ENCODE measurements around the gene ELMO1.

ELMO1 gene, protein sequence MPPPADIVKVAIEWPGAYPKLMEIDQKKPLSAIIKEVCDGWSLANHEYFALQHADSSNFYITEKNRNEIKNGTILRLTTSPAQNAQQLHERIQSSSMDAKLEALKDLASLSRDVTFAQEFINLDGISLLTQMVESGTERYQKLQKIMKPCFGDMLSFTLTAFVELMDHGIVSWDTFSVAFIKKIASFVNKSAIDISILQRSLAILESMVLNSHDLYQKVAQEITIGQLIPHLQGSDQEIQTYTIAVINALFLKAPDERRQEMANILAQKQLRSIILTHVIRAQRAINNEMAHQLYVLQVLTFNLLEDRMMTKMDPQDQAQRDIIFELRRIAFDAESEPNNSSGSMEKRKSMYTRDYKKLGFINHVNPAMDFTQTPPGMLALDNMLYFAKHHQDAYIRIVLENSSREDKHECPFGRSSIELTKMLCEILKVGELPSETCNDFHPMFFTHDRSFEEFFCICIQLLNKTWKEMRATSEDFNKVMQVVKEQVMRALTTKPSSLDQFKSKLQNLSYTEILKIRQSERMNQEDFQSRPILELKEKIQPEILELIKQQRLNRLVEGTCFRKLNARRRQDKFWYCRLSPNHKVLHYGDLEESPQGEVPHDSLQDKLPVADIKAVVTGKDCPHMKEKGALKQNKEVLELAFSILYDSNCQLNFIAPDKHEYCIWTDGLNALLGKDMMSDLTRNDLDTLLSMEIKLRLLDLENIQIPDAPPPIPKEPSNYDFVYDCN

DNA sequence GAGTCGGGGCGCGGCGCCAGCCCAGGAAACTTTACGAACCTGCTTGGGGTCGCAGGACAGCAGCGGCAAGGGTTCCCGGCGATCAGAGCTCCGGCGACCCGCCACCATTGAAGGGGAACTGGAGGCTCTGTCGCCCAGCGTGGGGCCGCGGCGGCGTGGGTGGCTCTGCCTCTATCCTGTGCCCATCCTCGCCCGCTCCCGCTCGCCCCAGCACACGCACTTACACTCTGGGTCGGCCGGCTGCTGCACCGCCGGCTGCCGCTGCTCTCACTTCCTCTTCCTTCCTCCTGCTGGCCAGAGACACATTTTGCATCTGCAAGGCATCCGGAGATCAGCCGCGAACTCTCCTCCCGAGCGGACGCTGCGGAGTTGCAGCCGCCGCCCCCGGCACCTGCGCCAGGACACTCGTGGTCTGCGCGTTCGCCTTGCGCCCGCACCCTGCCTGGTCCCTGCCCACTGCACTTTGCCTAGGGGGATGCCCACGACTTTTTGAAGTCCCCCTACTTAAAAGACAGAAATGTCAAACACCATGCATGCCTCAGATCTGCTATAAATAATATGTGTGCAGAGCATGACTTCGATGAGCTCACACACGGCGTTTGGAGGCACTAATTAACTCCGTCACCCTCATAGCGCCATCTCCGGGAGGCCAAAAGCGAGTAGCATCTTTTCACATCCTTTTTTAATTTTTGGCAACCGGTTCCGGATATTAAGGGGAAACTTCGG is at the start of gene ELMO1:
Gene ELMO1, minus strand, starts transcription at position 229 of the 726 bp plus-strand sequence. CDS start 106,174 bp downstream, outside the sequence.
- DNase-seq = peak; percentile 78

DNA sequence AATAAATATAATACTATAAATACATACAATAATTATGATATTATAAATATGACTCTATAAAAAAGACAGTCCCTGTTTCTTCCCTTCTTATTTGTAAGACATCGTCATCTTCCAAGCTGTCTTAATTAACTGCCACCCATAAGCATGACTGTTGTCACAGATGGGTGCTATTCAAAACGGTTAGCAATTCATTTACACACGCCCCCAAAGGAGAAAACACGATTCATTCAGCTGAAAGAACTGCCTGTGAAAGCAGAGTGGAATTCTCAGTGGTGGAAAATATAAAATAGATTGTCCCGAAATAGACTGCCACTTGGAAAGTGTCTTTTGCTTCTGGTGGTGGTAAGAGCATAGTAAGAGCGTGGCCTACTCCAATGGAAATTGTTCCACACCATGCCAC is 48.9 kb upstream of the ELMO1 start:
- DNase-seq = no peak

DNA sequence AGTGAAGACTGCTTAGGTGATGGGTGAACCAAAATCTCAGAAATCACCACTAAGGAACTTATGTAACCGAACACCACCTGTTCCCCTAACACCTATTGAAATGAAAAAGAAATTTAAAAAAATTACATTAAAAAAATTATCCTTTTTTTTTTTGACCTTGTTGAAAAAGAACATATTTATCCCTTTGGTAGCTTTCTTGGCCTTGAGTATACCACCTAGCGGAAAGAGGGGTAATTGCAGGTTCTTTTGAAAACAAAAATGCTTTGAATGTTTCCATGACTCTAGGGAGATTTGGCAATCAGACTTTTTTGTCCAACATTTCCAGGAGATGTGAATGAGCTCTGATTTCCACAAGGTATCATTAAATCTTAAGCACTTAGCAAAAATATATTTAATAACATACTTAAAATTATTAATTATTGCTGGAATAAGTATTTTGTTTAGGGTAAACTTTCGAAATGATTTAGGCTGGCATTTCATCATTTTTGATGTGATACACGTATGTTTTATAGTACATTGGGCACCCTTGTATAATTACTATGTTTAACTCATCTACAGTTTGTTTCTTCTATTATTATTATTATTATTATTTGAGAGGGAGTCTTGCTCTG is 47.0 kb upstream of the ELMO1 start:
- DNase-seq = peak; percentile 66

DNA sequence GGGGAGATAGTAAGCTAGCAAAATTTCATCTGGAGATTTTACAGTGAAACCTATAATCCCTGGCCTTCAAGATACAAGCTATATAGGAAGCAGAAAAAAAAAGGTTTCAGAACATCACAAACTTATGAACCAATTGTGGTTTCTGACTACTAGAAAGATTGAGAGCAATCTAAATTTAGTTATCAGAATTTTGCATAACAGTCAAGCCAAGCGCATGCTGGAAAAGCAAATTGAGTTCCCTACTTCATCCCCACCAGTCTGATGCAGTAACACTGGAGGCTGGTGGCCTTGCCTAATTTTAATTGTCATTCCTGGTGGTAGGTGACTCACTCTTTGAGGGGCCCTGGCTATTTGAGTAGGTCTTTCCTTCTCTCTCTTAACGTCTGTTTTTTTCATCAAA is 46.3 kb upstream of the ELMO1 start:
- DNase-seq = no peak

DNA sequence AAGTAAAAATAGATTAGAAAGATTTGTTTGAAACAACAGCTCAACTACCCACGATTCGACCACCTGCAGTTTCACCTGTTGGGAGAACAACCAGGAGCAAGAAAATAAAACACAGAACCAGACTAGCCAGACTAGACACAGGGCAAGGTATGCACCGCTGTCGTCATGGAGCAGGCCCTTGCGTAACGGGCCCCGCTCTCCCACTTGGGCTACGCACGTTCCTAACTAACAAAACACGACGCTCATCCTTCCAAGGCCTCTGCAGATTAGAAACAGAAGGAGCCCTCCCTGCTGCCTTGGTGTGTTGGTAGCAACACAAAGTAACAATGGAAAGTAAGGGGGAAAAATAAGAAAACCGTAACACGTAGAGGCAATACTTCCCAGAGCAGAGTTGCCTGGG is 45.1 kb upstream of the ELMO1 start:
- no peak for DNase-seq

DNA sequence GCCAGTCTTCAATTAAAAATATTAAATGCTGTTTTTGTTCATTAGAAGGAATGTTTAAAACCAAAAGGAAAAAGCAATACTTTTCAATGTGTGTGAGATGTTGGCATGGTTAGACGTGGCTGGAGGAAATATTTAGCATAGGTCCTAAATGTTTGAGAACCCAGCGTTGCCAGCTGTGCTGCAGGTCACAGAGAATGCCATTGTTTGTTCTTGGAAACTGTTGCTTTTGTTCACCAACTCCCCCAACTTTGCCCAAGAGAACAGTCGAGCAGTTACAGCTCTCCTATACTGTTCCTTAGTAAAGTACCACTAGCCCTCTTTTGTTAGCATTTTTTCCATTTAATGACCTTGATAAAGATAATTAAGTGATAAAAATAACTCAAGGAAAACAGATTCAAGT is 44.5 kb upstream of the ELMO1 start:
- DNase-seq = no peak

DNA sequence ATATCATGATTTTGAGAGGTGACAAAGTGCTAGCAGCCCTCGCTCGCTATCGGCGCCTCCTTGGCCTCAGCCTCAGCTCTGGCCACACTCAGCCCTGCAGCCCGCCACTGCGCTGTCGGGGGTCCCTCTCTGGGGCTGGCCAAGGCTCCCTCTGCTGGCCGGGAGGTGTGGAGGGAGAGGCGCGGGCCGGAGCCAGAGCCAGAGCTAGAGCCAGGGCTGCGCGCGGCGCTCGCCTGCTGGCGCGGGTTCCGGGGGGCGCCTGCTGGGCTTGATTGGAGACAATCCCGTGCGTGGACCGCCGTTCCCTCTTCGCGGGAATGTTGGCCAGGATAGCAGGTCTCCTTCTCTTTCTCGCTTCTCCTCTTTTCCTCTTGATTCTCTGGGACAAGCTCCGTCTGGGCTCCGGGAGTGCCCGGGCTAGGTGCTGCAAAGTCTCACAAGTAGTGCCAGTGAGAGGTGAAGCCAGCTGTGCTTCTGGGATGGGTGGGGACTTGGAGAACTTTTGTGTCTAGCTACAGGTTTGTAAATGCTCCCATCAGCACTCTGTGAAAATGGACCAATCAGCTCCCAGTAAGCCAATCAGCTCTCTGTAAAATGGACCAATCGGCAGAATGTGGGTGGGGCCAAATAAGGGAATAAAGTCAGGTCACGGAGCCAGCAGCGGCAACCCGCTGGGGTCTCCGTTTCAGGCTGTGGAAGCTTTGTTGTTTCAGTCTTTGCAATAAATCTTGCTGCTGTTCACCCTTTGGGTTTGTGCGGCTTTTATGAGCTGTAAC is 43.4 kb upstream of the ELMO1 start:
- DNase-seq = no peak

DNA sequence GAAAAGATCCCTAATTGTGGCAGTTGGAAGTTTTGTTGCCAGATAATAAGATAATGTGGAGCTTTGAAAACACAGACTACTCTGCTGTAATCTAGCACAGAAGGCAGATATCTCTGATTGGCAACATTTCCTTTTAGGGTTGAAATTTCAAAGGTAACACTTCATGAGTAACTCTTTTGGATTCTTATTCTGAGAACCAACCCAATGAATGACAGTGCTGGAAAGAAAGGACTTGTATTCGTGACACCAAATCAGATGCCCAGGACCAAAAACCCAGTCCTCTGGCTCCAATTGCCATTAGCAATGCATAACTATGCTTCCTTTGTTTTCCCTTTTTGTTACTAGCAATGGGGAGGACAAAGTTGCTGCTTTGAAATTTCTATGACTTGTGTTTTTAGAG is 41.0 kb upstream of the ELMO1 start:
- no peak for DNase-seq

DNA sequence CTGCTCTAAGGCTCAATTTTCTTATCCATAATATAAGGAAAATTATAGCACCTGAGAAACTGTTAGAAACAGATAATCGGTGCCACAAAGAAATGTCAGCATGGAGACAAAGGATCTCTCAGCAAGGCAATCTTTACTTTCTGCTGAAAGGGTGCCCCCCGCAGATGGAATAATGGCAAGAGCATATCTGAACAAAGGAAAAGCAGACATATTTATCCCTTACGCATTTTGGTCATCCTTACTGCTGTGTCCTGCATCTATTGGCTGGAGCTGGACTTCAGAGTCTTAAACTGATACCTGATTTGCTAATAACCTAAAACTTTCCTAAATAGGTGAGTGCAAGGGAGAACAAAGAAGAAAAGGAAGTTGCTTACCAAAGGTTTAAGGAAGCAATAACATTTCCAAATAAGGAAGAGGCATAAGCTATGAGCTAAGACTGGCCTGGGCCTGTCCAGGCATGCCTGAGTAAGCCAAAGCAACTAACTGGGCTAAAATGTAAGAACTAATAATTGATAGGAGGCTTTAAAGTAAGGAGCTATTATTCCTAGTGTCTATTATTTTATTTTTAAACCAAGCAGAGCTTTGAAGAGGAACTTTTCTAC is 39.6 kb upstream of the ELMO1 start:
- no peak for DNase-seq

DNA sequence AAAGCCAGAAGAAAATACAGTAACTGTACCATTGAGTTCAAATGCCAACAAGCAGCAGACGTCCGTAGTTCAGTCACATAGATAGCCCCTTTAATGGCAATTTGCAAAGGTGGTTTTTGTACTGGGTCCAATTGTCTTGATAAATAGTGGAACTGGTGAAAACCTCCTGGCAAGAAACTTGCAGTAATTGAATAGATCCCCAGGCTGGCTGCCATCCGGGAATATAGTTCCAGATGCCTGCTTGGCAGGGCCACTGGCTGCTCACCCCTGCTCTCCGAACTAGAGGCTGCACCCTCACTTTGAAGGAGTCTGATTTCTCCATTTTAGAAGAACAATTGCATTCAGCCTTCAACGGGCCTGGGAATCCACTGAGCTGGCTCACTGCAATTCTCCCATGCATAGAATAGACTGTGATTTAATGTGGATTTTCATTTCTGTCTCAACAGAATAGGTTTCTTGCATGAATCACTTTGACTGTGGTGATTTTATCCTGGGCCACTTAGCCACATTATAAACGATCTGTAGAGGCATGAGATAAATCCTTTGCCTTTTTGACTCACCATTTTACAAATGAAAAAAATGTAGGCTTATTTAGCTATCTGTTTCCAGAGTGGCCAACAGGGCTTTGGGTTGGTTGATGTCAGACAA is 35.9 kb upstream of the ELMO1 start:
- DNase-seq = no peak

DNA sequence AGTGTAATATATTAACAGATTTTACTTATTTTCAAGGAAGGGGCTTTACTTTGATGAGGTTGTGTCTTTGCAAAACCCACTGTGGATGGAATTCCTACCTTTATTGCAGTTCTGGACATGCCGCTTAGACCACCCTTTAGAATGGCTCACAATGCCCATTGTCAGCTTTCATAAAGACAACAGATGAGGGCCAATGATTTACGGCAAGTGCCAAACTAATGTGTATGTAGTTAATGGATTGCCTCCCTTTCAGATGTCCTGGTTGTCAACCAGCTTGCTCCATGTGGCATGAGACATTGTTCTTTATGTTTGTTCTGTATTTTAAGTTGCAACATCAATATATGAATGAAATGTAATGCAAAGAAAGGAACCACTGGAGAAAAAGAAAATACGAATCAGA is 35.0 kb upstream of the ELMO1 start:
- DNase-seq = no peak

DNA sequence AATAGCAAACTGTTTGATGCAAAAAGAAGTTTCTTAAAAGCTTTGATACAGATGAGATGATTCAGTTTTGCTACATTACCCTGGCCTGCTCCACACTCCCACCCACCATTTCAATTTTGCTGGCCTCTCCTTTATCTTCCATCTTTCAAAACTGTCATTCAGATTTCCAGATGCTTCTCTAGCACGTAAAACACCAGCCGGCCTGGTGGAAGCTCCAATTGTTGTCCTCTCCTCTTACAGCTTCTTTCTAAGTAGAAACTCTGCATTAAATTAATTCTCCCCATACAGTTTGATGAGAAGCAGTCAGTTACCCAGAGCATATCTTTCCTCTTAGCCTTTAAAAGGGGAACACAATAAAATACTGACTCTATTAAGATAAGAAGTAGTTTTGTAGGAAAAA is 34.3 kb upstream of the ELMO1 start:
- DNase-seq = no peak

DNA sequence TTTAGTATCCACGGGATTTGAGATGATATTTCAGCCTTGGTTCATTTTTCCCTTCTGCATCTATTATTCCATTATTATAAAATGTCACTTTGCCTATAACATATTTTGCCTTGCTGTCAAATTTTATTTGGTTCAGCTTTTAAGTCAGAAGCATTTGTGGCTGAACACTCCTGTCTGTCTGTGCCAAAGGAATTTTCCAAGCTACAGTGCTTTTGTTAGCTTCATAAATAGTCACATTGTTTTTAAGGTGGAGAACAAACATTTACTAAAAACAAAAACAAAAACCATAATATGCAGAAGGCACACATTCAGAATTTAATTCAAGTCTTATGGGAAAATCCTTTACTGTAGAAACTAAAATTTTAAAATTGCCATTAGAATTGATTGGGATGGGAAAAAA is 33.8 kb upstream of the ELMO1 start:
- DNase-seq = no peak

DNA sequence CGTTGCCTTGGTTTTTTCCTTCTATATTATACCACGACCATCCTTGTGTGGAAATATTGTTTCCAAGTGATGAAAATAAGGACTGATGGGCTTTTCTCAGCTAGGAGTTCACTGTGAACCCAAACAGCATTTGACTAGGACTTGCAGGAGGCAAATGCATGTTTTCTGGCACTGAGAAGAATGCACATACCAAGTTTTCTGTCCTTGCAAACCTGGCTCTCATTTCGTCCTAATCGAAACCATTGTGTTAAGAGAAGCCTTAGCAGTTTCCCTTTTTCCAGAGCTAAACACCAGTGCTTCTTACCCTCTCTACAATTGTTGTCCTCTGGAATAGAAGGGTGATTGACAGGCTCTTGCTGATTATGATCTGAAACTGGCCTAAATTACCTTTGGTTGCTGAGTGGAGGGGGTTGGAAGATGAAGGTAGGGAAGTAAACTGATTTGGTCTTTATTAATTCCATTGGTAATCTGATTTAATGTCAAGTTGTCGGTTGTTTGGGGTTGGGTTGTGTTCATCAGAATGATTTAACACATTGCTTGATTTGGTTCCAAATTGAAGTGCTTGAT is 33.1 kb upstream of the ELMO1 start:
- DNase-seq = no peak

DNA sequence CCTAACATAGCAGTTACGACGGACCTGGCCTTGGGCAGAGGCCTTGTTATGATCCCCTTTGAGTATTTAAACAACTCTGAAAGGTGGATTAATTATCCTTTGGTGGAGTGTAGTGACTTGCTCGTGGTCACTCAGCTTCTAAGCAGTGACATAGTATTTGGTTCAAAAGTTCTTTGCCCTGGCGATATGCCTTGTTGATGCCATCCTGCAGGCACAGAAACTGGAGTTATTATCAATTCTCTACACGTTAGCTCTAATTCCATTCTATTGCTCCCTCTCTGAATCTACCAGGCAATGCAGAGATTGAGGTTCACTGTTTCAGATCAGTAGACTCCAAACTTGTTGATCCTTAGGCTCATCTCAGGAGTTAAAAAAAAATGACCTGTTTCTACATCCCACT is 32.5 kb upstream of the ELMO1 start:
- DNase-seq = no peak

DNA sequence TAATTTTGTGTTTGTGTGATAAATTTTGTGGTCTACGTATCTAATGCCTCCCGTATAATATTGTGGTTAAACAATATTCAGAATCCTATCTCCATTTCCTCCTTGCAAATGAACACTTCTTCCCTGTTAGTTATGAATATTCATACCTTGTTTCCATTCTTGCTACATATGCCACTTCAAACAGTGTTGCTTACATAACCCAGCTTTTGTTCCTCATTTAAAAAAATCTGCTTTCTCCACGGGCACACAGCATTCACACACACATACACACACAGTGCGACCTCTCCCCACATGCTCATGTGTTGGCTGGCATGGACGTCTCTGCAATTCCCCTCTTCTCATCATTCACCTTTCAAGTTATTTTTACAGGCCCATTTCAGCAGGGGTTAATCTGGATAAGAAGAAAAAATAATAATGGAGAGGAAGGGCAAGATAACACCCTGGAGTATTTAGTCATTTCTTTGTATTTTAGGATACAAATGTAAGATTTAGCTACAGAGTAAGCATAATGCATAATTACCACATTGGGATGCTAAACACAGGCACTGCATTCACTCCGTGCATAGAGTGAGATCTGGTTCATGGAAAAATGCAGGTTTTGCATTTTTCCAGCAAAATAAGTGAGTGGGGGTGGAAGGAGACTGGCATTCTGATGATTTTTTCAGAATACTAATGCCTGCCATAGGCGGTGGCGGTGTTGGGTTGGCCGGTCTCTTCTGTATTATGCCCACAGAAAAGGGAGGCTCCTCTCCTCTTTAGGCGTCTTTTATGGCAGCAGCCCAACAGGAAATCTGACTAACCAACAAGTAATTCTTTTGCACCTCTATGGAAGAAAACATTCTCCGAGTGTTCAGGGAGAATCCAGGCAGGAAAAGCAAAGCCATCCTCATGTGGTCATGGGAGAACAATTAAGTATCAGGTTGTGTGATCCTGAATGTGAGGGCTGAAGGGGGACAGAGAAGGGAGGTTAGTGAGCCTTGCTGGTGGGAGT is 31.7 kb upstream of the ELMO1 start:
- no peak for DNase-seq

DNA sequence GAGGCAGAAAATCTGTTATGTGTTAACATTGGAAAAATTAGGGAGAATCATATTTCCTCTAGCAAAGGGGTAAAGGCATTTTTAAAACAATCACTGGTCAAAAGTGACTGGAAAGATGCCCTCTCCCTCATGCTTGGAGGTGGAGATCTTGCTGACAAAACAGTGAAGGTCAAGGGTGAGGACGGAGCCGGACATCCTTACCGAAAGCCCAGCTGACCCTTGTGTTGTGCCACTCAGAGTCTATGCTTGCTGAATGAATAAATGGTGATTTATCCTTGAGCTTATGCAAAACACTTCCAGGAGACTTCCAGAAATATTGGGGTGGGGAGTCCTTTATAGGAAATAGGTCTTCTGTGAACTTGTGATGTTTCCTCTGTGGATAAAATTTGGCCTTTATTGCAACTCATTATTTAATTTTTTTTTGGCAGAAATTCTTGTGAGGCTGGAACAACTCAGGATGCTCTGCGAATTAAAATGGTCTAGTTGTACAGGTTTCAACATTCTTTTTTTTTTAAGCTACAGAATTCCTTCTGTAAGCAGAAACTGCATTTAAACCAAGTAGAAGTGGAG is 28.3 kb upstream of the ELMO1 start:
- DNase-seq = no peak

DNA sequence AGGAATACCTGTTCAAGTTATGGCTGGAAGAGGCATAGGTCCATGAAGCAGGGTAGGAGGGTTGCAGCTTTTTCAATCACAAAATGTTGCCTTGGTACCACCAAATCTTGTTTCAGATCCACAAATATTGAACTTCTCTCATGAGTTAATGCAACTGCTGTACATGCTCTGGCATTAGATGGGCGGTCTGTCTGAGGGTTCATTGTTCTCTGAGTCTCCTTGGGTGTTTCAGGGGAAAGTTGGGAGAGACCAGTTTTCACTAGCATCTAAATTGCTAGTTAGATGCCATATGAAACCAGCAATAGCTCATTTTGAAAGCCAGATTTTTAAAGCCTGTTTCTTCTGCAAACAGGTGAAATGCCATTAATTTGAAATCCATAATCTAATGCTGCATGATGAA is 27.8 kb upstream of the ELMO1 start:
- no peak for DNase-seq

DNA sequence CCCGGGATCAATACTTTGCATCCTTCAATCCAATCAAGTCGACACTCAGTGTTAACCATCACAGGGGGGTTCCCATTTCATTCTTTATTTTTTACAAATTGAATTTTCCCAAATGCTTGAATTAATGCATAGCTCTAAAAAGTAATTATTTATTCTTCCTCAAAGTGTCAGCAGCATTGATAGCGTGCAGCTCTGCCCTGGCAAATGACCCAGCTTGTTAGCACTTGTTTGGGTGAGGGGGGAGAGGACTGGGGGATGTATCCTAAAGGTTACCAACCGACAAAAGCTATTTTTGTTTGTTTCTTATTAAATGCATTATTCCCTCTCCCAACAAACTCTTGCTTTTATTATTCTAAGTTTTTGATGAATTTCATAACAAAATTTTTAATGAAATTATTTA is 27.0 kb upstream of the ELMO1 start:
- no peak for DNase-seq

DNA sequence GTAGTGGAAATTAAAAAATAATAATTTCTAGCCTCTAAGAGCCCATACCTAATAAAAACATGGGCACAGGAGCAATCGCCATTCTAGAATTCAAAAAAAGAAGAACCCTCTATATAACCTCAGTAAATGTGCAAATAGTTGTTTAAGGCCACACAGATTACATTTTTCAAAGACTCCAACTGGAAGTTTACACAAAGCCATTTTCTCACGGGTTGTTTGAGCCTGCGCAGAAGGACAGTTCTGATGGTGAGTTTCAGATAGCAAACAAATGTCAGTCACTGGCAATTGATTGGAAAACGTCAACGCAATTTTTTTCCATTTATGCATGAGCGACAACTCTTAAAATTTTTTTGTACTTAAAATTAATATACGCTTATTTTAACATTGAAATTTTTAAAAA is 23.0 kb upstream of the ELMO1 start:
- DNase-seq = no peak

Data from CD4-positive, alpha-beta T cell treated with Interleukin-4 for 4 hours (primary cell).